NCI-H2196 treated with DMSO at 0.1 percent for 48 hours (cell line): ENCODE measurements around the gene PSME3IP1.
"Not testable (repeated sequence)": the region's sequence is repeated elsewhere in the genome, so short reads cannot be mapped to it uniquely, and the experiment has no call there.

Source experiments
- DNase-seq: peaks from one replicate; lab custom pipeline; 2025; ENCODE audit not compliant: unreplicated experiment; lab: John Stamatoyannopoulos, UW

PSME3IP1 gene

GRCh38 chr16:57200321-57200720, 14.5 kb upstream of the PSME3IP1 start:
- DNase-seq, result not testable (repeated sequence)

GRCh38 chr16:57196753-57197152, 10.9 kb upstream of the PSME3IP1 start:
- no peak for DNase-seq

GRCh38 chr16:57196286-57196685, 10.4 kb upstream of the PSME3IP1 start:
- DNase-seq, result no peak

- DNase-seq, result no peak
Observed at GRCh38 chr16:57194512-57194911, 8.7 kb upstream of the PSME3IP1 start.

GRCh38 chr16:57192720-57193486, 7.1 kb upstream of the PSME3IP1 start:
- no peak for DNase-seq

- no peak for DNase-seq
Observed at GRCh38 chr16:57192146-57192545, 6.3 kb upstream of the PSME3IP1 start.

- DNase-seq, result no peak
Observed at GRCh38 chr16:57191056-57191571, 5.3 kb upstream of the PSME3IP1 start.

- no peak for DNase-seq
Observed at GRCh38 chr16:57190136-57190535, 4.3 kb upstream of the PSME3IP1 start.

- not testable (repeated sequence) for DNase-seq
Observed at GRCh38 chr16:57189527-57189926, 3.7 kb upstream of the PSME3IP1 start.

- no peak for DNase-seq
Observed at GRCh38 chr16:57188711-57189002, 2.8 kb upstream of the PSME3IP1 start.

GRCh38 chr16:57187902-57188710, 2.3 kb upstream of the PSME3IP1 start:
- DNase-seq, result not testable (repeated sequence)

GRCh38 chr16:57186872-57187854, 1.3 kb upstream of the PSME3IP1 start:
- no peak for DNase-seq

- DNase-seq, result no peak
Observed at GRCh38 chr16:57185446-57185944, 344 bp downstream of the PSME3IP1 start.

GRCh38 chr16:57184887-57185445, 873 bp downstream of the PSME3IP1 start:
- DNase-seq, result no peak

GRCh38 chr16:57184113-57184512, 1.7 kb downstream of the PSME3IP1 start:
- no peak for DNase-seq

GRCh38 chr16:57179215-57179828, 6.5 kb downstream of the PSME3IP1 start:
- DNase-seq, result no peak

GRCh38 chr16:57178793-57179212, 7.0 kb downstream of the PSME3IP1 start:
- no peak for DNase-seq

- DNase-seq, result no peak
Observed at GRCh38 chr16:57178196-57178595, 7.6 kb downstream of the PSME3IP1 start.

GRCh38 chr16:57175896-57176295, 9.9 kb downstream of the PSME3IP1 start:
- DNase-seq, result no peak

GRCh38 chr16:57172721-57173290, 13.0 kb downstream of the PSME3IP1 start:
- DNase-seq, result no peak
